Hair follicular keratinocyte (primary cell): ENCODE data around the gene ELAVL4. TPM values are rescaled to one million over a fixed set of nuclear protein-coding genes. Genes with fewer than 3 reads are reported as not detected.

ENCODE experiments used
- total RNA-seq: library from RNA; depleted of rRNA; stranded (reverse); fragments of >200 nt; gene quantifications from 2 replicates; pipeline ENCODE4 v1.2.3, GENCODE V29; 2015

ELAVL4 gene
- total RNA-seq, result not detected in 2 replicates

GRCh38 chr1:50108497-50109059 is at the start of gene ELAVL4:
Gene ELAVL4 (plus strand): TSS chr1:50108920. CDS start chr1:50109190, 270 bp downstream.

Other genes starting within 250 kb of the ELAVL4 start
- gene AGBL4, start 85.0 kb upstream of the ELAVL4 start, total RNA-seq, result not detected in 2 replicates